ENCODE measurements around the gene RAB24. TPM values are rescaled to one million over a fixed set of nuclear protein-coding genes. Genes with fewer than 3 reads are reported as not detected.

The RAB24 gene
- polyA plus RNA-seq, 2 of the 4 experiments (the other 2 are of a cell fraction): 31.2 to 33.7 TPM

DNA sequence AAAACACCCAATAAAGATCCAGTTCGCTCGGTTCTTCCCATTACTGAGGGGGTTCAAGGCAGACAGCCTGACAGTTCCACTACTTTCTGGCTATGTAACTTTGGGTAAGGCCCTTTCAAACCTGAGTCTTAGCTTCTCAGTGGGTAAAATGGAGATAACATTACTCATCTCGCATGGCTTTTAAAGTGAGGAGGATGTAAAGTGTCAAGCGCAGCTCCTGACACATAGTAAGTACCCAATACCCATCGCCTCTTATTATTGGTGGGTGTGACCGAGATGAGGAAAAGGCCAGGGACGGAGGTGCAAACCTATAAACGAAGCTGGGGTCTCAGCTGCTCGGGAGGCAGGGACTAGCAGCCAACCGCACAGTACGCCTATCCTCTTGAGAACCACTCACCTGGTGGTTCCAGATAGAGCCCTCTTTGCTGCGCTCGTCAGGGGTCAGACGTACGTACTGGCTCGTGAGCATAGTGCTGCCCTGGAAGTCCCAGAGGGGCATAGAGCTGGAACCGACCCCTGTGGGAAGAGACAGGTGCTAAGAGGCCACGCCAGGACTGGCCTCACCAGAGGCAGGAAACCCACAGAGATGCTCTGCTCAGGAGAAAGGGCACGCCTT is 47.4 kb upstream of the RAB24 start:
- peaks cover 31% of the 10 kb centered on the region for H3K4me1 ChIP-seq
- H3K4me3 ChIP-seq: peak overlapping the region; percentile 78
- DNase-seq (ENCODE audit: low read depth in 1 of 2, low spot score in 1 of 2) (no peak), ATAC-seq (no peak; a peak in 1 of 6 replicates), FAIRE-seq (no peak)
- peaks cover 4% of the 10 kb centered on the region; the same call in 1 of the 3 replicates for H3K9me3 ChIP-seq
- WGBS (ENCODE audit: missing lambda C conversion rate): 10% methylated on average over 19 of the region's 19 CpGs
- peak overlapping the region; percentile 98 for H3K4me2 ChIP-seq
- CTCF ChIA-PET: interaction anchor here (0.8 to 3.3 kb wide), 15 partner anchors 9 to 237 kb away, joined by 3 to 21 read pairs (median 5); partner anchors contain the start of gene MXD3
- POLR2A ChIA-PET: interaction anchor here (1.1 to 1.5 kb wide), 6 partner anchors 11 to 53 kb away, joined by 3 to 12 read pairs (median 7); no protein-coding TSS in a partner anchor
- no peak for TF ChIP-seq CEBPB (IDR thresholded peaks at IDR 0.05)
- TF ChIP-seq CHD2 (IDR thresholded peaks at IDR 0.05; ENCODE audit: low read length, partially characterized antibody): no peak
- TF ChIP-seq, protein P1, sequence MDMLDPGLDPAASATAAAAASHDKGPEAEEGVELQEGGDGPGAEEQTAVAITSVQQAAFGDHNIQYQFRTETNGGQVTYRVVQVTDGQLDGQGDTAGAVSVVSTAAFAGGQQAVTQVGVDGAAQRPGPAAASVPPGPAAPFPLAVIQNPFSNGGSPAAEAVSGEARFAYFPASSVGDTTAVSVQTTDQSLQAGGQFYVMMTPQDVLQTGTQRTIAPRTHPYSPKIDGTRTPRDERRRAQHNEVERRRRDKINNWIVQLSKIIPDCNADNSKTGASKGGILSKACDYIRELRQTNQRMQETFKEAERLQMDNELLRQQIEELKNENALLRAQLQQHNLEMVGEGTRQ (IDR thresholded peaks at IDR 0.05): no peak
- no peak for TF ChIP-seq FOSB (CRISPR knock-in tag; IDR thresholded peaks at IDR 0.05)
- TF ChIP-seq, protein P2, sequence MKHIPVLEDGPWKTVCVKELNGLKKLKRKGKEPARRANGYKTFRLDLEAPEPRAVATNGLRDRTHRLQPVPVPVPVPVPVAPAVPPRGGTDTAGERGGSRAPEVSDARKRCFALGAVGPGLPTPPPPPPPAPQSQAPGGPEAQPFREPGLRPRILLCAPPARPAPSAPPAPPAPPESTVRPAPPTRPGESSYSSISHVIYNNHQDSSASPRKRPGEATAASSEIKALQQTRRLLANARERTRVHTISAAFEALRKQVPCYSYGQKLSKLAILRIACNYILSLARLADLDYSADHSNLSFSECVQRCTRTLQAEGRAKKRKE (CRISPR knock-in tag; IDR thresholded peaks at IDR 0.05; ENCODE audit: low read depth): no peak
- no peak for TF ChIP-seq FOSL2 (IDR thresholded peaks at IDR 0.05)
- TF ChIP-seq FOSL2 (CRISPR knock-in tag; IDR thresholded peaks at IDR 0.05): no peak
- no peak for TF ChIP-seq CHD4 (IDR thresholded peaks at IDR 0.05; ENCODE audit: borderline replicate concordance)
- no peak for TF ChIP-seq CBX2 (IDR thresholded peaks at IDR 0.05; ENCODE audit: borderline replicate concordance, low read depth)
- no peak for TF ChIP-seq KDM5A (IDR thresholded peaks at IDR 0.05)
- no peak for TF ChIP-seq ZSCAN20 (CRISPR knock-in tag; IDR thresholded peaks at IDR 0.05)
- TF ChIP-seq, protein P3, sequence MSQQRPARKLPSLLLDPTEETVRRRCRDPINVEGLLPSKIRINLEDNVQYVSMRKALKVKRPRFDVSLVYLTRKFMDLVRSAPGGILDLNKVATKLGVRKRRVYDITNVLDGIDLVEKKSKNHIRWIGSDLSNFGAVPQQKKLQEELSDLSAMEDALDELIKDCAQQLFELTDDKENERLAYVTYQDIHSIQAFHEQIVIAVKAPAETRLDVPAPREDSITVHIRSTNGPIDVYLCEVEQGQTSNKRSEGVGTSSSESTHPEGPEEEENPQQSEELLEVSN (IDR thresholded peaks at IDR 0.05; ENCODE audit: borderline replicate concordance, low read depth): no peak
- no peak for TF ChIP-seq ZC3H11A (IDR thresholded peaks at IDR 0.05)
- no peak for TF ChIP-seq ZFP36 (IDR thresholded peaks at IDR 0.05; ENCODE audit: borderline replicate concordance, partially characterized antibody)
- no peak for TF ChIP-seq EHF (CRISPR knock-in tag; IDR thresholded peaks at IDR 0.05)
- no peak for TF ChIP-seq TFCP2L1 (CRISPR knock-in tag; IDR thresholded peaks at IDR 0.05)
- no peak for TF ChIP-seq POLR2AphosphoS2 (conservative IDR thresholded peaks at IDR 0.05; ENCODE audit: low read length)
- peak overlapping the region; percentile 90 to 94 for H3K27ac ChIP-seq

DNA sequence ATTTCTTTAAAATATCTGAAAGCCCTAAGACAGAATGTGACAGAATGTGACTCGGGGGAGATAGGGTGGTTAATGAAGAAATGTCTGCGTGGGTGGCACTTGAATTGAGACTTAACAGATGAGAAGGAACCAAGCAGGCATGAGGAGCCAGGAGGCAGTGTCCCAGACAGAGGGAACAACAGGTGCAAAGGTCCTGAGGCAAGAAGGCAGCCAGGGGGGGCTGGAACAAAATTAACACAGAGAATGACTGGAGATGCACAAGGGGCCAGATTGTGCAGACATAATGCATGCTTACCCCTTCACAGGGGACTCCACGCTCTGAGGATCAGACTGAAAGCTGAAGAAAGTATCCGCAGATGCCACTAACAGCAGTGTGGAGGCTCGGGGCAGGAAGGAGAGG is 46.2 kb upstream of the RAB24 start:
- WGBS (ENCODE audit: missing lambda C conversion rate): 86% methylated on average over 5 of the region's 5 CpGs
- Histone ChIP-seq H3K4me2 (peak overlapping the region; percentile 98), H3K9me3 (no peaks in the 10 kb centered on the region), H3K4me1 (peaks cover 31% of the 10 kb centered on the region), H3K27ac (no peak overlapping the region), H3K4me3 (no peak overlapping the region)
- DNase-seq (ENCODE audit: low read depth in 1 of 2, low spot score in 1 of 2): no peak
- ATAC-seq: no peak
- ChIA-PET POLR2A (interaction anchor here (1.2 kb wide), 1 partner anchor 21 kb away, joined by 9 read pairs; no protein-coding TSS in a partner anchor), CTCF (interaction anchor here (1.2 to 3.3 kb wide), 10 partner anchors 11 to 236 kb away, joined by 3 to 20 read pairs (median 5); no protein-coding TSS in a partner anchor)
- FAIRE-seq: no peak
- no peak for TF ChIP-seq RARB (CRISPR knock-in tag; IDR thresholded peaks at IDR 0.05)
- TF ChIP-seq HOXB13 (CRISPR knock-in tag; IDR thresholded peaks at IDR 0.05; ENCODE audit: low read depth): no peak
- TF ChIP-seq KDM5A (IDR thresholded peaks at IDR 0.05): no peak
- no peak for TF ChIP-seq NPAS2 (CRISPR knock-in tag; IDR thresholded peaks at IDR 0.05; ENCODE audit: borderline replicate concordance)
- no peak for TF ChIP-seq CEBPB (IDR thresholded peaks at IDR 0.05)
- TF ChIP-seq, protein P4, sequence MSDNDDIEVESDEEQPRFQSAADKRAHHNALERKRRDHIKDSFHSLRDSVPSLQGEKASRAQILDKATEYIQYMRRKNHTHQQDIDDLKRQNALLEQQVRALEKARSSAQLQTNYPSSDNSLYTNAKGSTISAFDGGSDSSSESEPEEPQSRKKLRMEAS (IDR thresholded peaks at IDR 0.05): no peak
- TF ChIP-seq FOXS1 (CRISPR knock-in tag; IDR thresholded peaks at IDR 0.05): no peak
- no peak for TF ChIP-seq CHD2 (IDR thresholded peaks at IDR 0.05; ENCODE audit: low read length, partially characterized antibody)
- no peak for TF ChIP-seq JUN (IDR thresholded peaks at IDR 0.05)
- TF ChIP-seq NR3C1 (IDR thresholded peaks at IDR 0.05): no peak
- TF ChIP-seq PHF8 (IDR thresholded peaks at IDR 0.05; ENCODE audit: borderline replicate concordance, low read depth): no peak
- TF ChIP-seq, protein P5, sequence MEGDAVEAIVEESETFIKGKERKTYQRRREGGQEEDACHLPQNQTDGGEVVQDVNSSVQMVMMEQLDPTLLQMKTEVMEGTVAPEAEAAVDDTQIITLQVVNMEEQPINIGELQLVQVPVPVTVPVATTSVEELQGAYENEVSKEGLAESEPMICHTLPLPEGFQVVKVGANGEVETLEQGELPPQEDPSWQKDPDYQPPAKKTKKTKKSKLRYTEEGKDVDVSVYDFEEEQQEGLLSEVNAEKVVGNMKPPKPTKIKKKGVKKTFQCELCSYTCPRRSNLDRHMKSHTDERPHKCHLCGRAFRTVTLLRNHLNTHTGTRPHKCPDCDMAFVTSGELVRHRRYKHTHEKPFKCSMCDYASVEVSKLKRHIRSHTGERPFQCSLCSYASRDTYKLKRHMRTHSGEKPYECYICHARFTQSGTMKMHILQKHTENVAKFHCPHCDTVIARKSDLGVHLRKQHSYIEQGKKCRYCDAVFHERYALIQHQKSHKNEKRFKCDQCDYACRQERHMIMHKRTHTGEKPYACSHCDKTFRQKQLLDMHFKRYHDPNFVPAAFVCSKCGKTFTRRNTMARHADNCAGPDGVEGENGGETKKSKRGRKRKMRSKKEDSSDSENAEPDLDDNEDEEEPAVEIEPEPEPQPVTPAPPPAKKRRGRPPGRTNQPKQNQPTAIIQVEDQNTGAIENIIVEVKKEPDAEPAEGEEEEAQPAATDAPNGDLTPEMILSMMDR (IDR thresholded peaks at IDR 0.05): no peak
- TF ChIP-seq SREBF2 (IDR thresholded peaks at IDR 0.05): no peak
- TF ChIP-seq SMC3 (IDR thresholded peaks at IDR 0.05): no peak
